Gastroesophageal sphincter (tissue), 4 donors: ENCODE data around the gene MAP4K2. TPM values are rescaled to one million over a fixed set of nuclear protein-coding genes. Genes with fewer than 3 reads are reported as not detected.
A peak's percentile ranks its signal among the peaks of the same experiment; 100 is the strongest.

ENCODE experiments used
- ATAC-seq: fragments of 150-250 bp; one replicate; pipeline ENCODE4 v1.9.1; 2016; ENCODE audit warnings: mild to moderate bottlenecking, moderate library complexity
- H3K27ac ChIP-seq, 4 donors: fragments of 200-600 bp; sonication (generic) in 3 of 4; 1 replicate in 3 of 4; 2 replicates in 1 of 4; pipeline ENCODE4 v1.5.1; 2016 to 2019
- H3K27me3 ChIP-seq: fragments of 200-600 bp; sonication (generic); one replicate; pipeline ENCODE4 v1.5.1; 2019
- H3K36me3 ChIP-seq, 2 donors: fragments of 200-600 bp; sonication (generic); one replicate each; pipeline ENCODE4 v1.5.1; 2019; ENCODE audit warnings: control low read depth in 1 of 2
- H3K4me1 ChIP-seq, 3 donors: fragments of 200-600 bp; sonication (generic); 1 replicate in 2 of 3; 2 replicates in 1 of 3; pipeline ENCODE4 v1.5.1; 2016 to 2019; ENCODE audit warnings: control low read depth in 2 of 3
- H3K4me3 ChIP-seq, 2 donors: fragments of 200-600 bp; sonication (generic); one replicate each; pipeline ENCODE4 v1.5.1; 2019; ENCODE audit warnings: mild to moderate bottlenecking in 1 of 2, moderate library complexity in 1 of 2
- H3K9me3 ChIP-seq, 3 donors: fragments of 200-600 bp; sonication (generic); one replicate each; pipeline ENCODE4 v1.5.1; 2017 to 2019; ENCODE audit warnings: control low read depth in 2 of 3
- EP300 ChIP-seq: sonication (generic); formaldehyde crosslinking; IDR thresholded peaks from one replicate; pipeline ENCODE4 v1.6.1; 2017; ENCODE audit warnings: antibody characterized with exemption, mild to moderate bottlenecking
- POLR2A ChIP-seq, 2 donors: fragments of 450-650 bp; IDR thresholded peaks; one replicate each; pipeline ENCODE4 v1.6.1; 2017; ENCODE audit warnings: antibody characterized with exemption in 2 of 2, mild to moderate bottlenecking in 2 of 2, moderate library complexity in 1 of 2
- POLR2AphosphoS5 ChIP-seq: sonication (generic); formaldehyde crosslinking; IDR thresholded peaks from one replicate; pipeline ENCODE4 v1.6.1; 2017; ENCODE audit warnings: antibody characterized with exemption
- WGBS, 2 donors: methylation state at CpG; one replicate each; pipeline ENCODE4 v1.1.5; 2018; ENCODE audit warnings: low coverage in 1 of 2; 5-methylcytosine and 5-hydroxymethylcytosine counted together
- total RNA-seq, 4 donors: library from RNA; depleted of rRNA; stranded (reverse); fragments of >200 nt; gene quantifications; one replicate each; pipeline ENCODE4 v1.1.0, GENCODE V29; 2016
- TF ChIP-seq, protein P1 (sequence below), 4 experiments: fragments of 200-600 bp in 2 of 4; fragments of 450-650 bp in 2 of 4; sonication (generic) in 1 of 4; IDR thresholded peaks; one replicate each; pipeline ENCODE4 v1.5.1; 2017 to 2019; ENCODE audit warnings: antibody characterized with exemption in 4 of 4, mild to moderate bottlenecking in 2 of 4, moderate library complexity in 2 of 4

The MAP4K2 gene
- total RNA-seq, 4 donors from 2014 or later: 17.6 to 24.0 (median 19.6) TPM

DNA sequence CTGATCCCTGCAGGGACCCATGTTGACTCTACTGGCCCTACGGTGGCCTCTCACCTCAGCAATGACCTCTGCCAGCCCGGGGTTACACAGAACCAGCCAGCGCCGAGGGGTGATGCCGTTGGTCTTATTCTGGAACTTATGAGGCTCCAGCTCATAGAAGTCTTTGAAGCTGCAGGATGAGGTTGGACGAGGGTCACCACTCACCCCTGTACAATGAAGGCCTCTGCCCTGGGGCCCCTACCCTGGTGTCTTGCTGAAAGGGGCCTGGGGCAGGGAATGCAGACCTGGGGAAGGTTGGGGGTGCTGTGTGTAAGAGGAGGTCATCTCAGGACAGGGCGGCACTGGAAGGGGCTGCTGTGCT lies 50.0 kb downstream of the MAP4K2 start:
- Histone ChIP-seq H3K27ac (peak overlapping the region in 3 of 4 donors; percentile 10 to 86 (median 55)), H3K4me3 (no peak overlapping the region)

DNA sequence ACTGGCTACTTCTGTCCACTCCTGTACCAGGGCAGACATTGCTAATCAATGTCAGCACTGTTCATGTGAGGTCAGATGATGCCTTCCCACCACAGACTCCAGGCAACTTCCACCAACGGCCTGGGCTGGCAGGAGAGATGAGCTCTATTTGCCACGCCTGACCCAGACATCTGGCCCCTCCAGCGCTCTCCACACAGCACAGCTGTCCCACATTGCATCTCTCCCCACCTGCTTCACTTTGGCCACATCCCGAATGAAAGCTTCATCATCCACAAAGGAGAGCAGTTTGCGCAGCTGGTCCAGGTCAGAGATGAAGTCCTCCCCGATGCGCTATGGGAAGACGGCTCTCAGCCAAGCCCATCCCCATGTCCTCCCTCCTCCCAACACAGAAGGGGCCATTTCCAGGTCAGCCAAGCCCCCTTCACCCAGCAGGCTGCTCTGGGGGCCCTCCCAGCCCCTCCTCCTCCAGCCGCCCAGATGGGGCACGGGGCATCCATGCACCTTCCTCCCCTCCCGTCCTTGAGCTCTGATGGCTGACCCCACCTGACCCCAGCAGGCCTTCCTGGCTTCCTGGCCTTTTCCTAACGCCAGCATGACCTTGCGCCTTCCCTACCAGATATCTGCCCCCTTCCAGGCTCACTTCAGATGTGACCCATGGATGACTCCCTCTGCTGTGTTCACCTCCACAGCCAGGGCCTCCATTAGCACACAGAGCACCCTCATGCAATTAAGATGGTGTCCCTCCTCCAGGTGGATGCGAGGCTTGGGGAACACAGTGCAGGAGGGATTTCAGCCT lies 50.6 kb downstream of the MAP4K2 start:
- Histone ChIP-seq H3K4me3 (no peak overlapping the region), H3K27ac (peak overlapping the region in 3 of 4 donors; percentile 38 to 57 (median 55)), H3K36me3 (peaks cover 0 to 63% of the 10 kb centered on the region in 2 donors), H3K9me3 (no peaks in the 10 kb centered on the region), H3K4me1 (peaks cover 0 to 12% (median 0%) of the 10 kb centered on the region in 3 donors), H3K27me3 (no peaks in the 10 kb centered on the region)
- 70 to 79% methylated on average over 5 to 7 of the region's 14 CpGs for WGBS, 2 donors
- no peak for TF ChIP-seq POLR2AphosphoS5
- TF ChIP-seq, protein P1, sequence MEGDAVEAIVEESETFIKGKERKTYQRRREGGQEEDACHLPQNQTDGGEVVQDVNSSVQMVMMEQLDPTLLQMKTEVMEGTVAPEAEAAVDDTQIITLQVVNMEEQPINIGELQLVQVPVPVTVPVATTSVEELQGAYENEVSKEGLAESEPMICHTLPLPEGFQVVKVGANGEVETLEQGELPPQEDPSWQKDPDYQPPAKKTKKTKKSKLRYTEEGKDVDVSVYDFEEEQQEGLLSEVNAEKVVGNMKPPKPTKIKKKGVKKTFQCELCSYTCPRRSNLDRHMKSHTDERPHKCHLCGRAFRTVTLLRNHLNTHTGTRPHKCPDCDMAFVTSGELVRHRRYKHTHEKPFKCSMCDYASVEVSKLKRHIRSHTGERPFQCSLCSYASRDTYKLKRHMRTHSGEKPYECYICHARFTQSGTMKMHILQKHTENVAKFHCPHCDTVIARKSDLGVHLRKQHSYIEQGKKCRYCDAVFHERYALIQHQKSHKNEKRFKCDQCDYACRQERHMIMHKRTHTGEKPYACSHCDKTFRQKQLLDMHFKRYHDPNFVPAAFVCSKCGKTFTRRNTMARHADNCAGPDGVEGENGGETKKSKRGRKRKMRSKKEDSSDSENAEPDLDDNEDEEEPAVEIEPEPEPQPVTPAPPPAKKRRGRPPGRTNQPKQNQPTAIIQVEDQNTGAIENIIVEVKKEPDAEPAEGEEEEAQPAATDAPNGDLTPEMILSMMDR (IDR thresholded peaks at IDR 0.05): no peak
- TF ChIP-seq EP300: no peak
- no peak for TF ChIP-seq POLR2A (IDR thresholded peaks at IDR 0.05)
- no peak for ATAC-seq

More for the DNA sequence above, 50.0 kb downstream of the MAP4K2 start:
- Histone ChIP-seq H3K27me3 (no peaks in the 10 kb centered on the region), H3K4me1 (peaks cover 0 to 10% (median 0%) of the 10 kb centered on the region in 3 donors), H3K36me3 (peaks cover 0 to 63% of the 10 kb centered on the region in 2 donors), H3K9me3 (no peaks in the 10 kb centered on the region)
- TF ChIP-seq EP300: no peak
- TF ChIP-seq POLR2AphosphoS5: no peak
- no peak for TF ChIP-seq POLR2A (IDR thresholded peaks at IDR 0.05)
- TF ChIP-seq, protein P1 (IDR thresholded peaks at IDR 0.05): no peak
- ATAC-seq: no peak
- WGBS, 2 donors: 71 to 100% methylated on average over 1 of the region's 7 CpGs

DNA sequence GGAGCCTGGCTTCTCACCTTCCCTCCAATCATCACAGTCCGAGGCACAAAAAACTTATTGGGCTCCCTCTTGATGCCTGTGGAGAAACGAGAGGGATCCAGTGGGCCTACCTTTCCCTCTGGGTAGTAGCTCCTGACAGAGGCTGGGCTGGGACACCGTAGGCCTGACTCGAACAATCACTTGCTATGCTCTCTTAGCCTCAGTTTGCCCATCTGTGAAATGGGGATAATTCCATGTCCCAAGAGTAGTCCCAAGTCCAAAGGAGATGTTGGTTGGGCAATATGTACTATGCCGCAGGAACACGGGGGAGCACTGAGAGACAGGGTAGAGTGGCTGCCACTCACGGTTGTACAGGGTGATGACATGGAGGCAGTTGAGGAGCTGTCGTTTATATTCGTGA lies 51.4 kb downstream of the MAP4K2 start:
- 80 to 87% methylated on average over 2 to 4 of the region's 9 CpGs for WGBS, 2 donors
- Histone ChIP-seq H3K27ac (peak overlapping the region in 3 of 4 donors; percentile 38 to 57 (median 55)), H3K27me3 (no peaks in the 10 kb centered on the region), H3K4me1 (peaks cover 0 to 12% (median 0%) of the 10 kb centered on the region in 3 donors), H3K9me3 (no peaks in the 10 kb centered on the region), H3K4me3 (no peak overlapping the region), H3K36me3 (peaks cover 0 to 63% of the 10 kb centered on the region in 2 donors)
- ATAC-seq: no peak
- no peak for TF ChIP-seq EP300
- TF ChIP-seq POLR2AphosphoS5: no peak
- TF ChIP-seq, protein P1 (IDR thresholded peaks at IDR 0.05): no peak
- no peak for TF ChIP-seq POLR2A (IDR thresholded peaks at IDR 0.05)

DNA sequence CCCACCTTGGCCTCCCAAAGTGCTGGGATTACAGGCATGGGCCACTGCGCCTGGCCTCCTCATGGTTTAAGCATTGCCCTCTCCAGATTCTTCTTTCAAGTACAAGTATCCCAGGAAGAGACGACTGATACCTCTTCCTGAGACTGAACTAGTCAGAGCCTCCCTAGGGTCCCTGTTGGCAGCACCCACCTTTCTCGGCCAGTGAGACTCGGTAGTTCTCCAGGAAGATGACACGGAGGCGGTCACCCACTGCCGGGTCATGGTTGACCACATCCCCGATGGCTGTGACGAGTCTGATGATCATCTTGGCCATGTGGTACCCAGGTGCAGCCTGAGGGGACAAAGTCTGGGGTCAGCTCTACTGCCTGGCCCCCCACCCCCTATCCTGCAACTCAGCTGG lies 51.9 kb downstream of the MAP4K2 start:
- peaks cover 0 to 17% (median 0%) of the 10 kb centered on the region in 3 donors for H3K4me1 ChIP-seq
- peaks cover 0 to 63% of the 10 kb centered on the region in 2 donors for H3K36me3 ChIP-seq
- ATAC-seq: no peak
- H3K27me3 ChIP-seq: no peaks in the 10 kb centered on the region
- H3K9me3 ChIP-seq: no peaks in the 10 kb centered on the region
- H3K4me3 ChIP-seq: no peak overlapping the region
- WGBS, 2 donors: 100% methylated on average over 1 of the region's 9 CpGs; no CpG with 5 or more reads in 1 of the 2 donors
- no peak for TF ChIP-seq EP300
- TF ChIP-seq, protein P1 (IDR thresholded peaks at IDR 0.05): no peak
- no peak for TF ChIP-seq POLR2A (IDR thresholded peaks at IDR 0.05)
- TF ChIP-seq POLR2AphosphoS5: no peak
- H3K27ac ChIP-seq: peak overlapping the region in 3 of 4 donors; percentile 38 to 57 (median 55)
